CD4-positive, alpha-beta T cell (primary cell): ENCODE results near the gene AHRR. TPM values are rescaled to one million over a fixed set of nuclear protein-coding genes. Genes with fewer than 3 reads are reported as not detected.
A peak's percentile ranks its signal among the peaks of the same experiment; 100 is the strongest.

Source experiments
- ATAC-seq: fragments of 200-7000 bp; cut with Tn5 transposase; one replicate; pipeline ENCODE4 v1.10.0; 2022; ENCODE audit warnings: mild to moderate bottlenecking; ENCODE audit not compliant: poor library complexity
- CTCF ChIA-PET: fragments of 350-600 bp; sonication (Branson Sonifier 250); formaldehyde crosslinking; loops from one replicate; lab custom pipeline; 2021; ENCODE audit warnings: antibody characterized with exemption, inconsistent platforms; lab: Charles Lee
- POLR2A ChIA-PET: fragments of 350-600 bp; sonication (Branson Sonifier 250); formaldehyde crosslinking; loops from one replicate; lab custom pipeline; 2021; ENCODE audit warnings: antibody characterized with exemption, inconsistent platforms; lab: Charles Lee
- DNase-seq, 14 experiments: peaks; one replicate each; pipeline ENCODE4 v3.0.0-alpha.2; 2013 to 2020; ENCODE audit warnings: mixed read lengths in 2 of 14
- H3K27ac ChIP-seq, 2 donors: one replicate each; pipeline versions ENCODE4 v1.5.1 to v1.7.0; 2013; ENCODE audit warnings: low read length in 2 of 2, low read depth in 1 of 2, mild to moderate bottlenecking in 1 of 2
- H3K27me3 ChIP-seq, 2 experiments: 1 replicate in 1 of 2; 2 replicates in 1 of 2; pipeline versions ENCODE4 v1.6.1 to v1.7.0; 2013; ENCODE audit warnings: low read length in 2 of 2, control low read depth in 1 of 2, mild to moderate bottlenecking in 1 of 2, moderate library complexity in 1 of 2; ENCODE audit not compliant: insufficient read depth in 2 of 2, control insufficient read depth in 1 of 2
- H3K36me3 ChIP-seq: one replicate; pipeline ENCODE4 v1.6.1; 2013; ENCODE audit warnings: low read length, control low read depth; ENCODE audit not compliant: insufficient read depth
- H3K4me1 ChIP-seq: one replicate; pipeline ENCODE4 v1.6.1; 2013; ENCODE audit warnings: low read length, control low read depth; ENCODE audit not compliant: insufficient read depth
- H3K4me3 ChIP-seq: one replicate; pipeline ENCODE4 v1.5.1; 2013; ENCODE audit warnings: mild to moderate bottlenecking, low read length, moderate library complexity
- H3K9me3 ChIP-seq, 2 experiments: 1 replicate in 1 of 2; 2 replicates in 1 of 2; pipeline versions ENCODE4 v1.6.1 to v1.7.0; 2013; ENCODE audit warnings: low read length in 2 of 2, mild to moderate bottlenecking in 2 of 2, control low read depth in 1 of 2, moderate library complexity in 1 of 2; ENCODE audit not compliant: control insufficient read depth in 1 of 2, insufficient read depth in 1 of 2
- H3K27ac Mint-ChIP-seq: one replicate; pipeline ENCODE4 v1.8.0; 2020; ENCODE audit warnings: mixed read lengths
- H3K27me3 Mint-ChIP-seq: one replicate; pipeline ENCODE4 v1.8.0; 2021; ENCODE audit warnings: mixed read lengths
- H3K36me3 Mint-ChIP-seq: one replicate; pipeline ENCODE4 v1.8.0; 2021; ENCODE audit warnings: low read depth, mixed read lengths
- H3K4me1 Mint-ChIP-seq: one replicate; pipeline ENCODE4 v1.8.0; 2021; ENCODE audit warnings: low read depth, mixed read lengths
- H3K4me3 Mint-ChIP-seq: one replicate; pipeline ENCODE4 v1.8.0; 2020; ENCODE audit warnings: mild to moderate bottlenecking, mixed read lengths
- H3K9me3 Mint-ChIP-seq: one replicate; pipeline ENCODE4 v1.8.0; 2020; ENCODE audit warnings: mixed read lengths
- CTCF ChIP-seq: fragments of 200-600 bp; IDR thresholded peaks from one replicate; pipeline ENCODE4 v1.8.0; 2022; ENCODE audit warnings: antibody characterized with exemption, mild to moderate bottlenecking
- intact Hi-C, 2 experiments: fragments of 100-400 bp; cut with DNase I in 1 of 2; cut with micrococcal nuclease in 1 of 2; formaldehyde crosslinking; loops; one replicate each; pipeline versions ENCODE4 v1.15.1 to v1.9.0; 2023 to 2025; cut with DNase I, micrococcal nuclease
- total RNA-seq, 174 experiments: library from RNA in 2 of 174; stranded (reverse) in 2 of 174; gene quantifications; one replicate each; pipeline ENCODE4 v1.2.3 and lab custom pipeline; 2021 to 2026

AHRR gene
- total RNA-seq, 2 experiments from 2014 or later: 0.45 to 0.63 TPM

GRCh38 chr5:448061-448765 lies 126.7 kb downstream of the AHRR start:
- peak overlapping the region; percentile 58 for H3K4me3 Mint-ChIP-seq
- TF ChIP-seq CTCF: no peak
- DNase-seq (peak in 4 of 14 experiments; percentile 3 to 71 (median 34)), ATAC-seq (no peak)
- H3K4me1 Mint-ChIP-seq: peaks cover 52% of the 10 kb centered on the region
- peaks cover 86% of the 10 kb centered on the region for H3K36me3 Mint-ChIP-seq
- ChIA-PET CTCF (no interaction called here), POLR2A (no interaction called here)
- H3K27ac ChIP-seq: no peak overlapping the region
- H3K27me3 ChIP-seq: no peaks in the 10 kb centered on the region
- peaks cover 8 to 18% of the 10 kb centered on the region in 2 experiments for H3K9me3 ChIP-seq
- peaks cover 8% of the 10 kb centered on the region for H3K9me3 Mint-ChIP-seq
- H3K27me3 Mint-ChIP-seq: no peaks in the 10 kb centered on the region
- intact Hi-C loops: loop anchor here (5.0 to 10.0 kb wide), 3 partner anchors 164 to 233 kb away; partner anchors contain the start of genes CEP72 (in 2 of the 2), CCDC127 (in 1 of the 2) and SDHA (in 1 of the 2)
- H3K4me1 ChIP-seq: peaks cover 29% of the 10 kb centered on the region
- H3K4me3 ChIP-seq: no peak overlapping the region
- H3K27ac Mint-ChIP-seq: peak overlapping the region; percentile 55
- H3K36me3 ChIP-seq: peaks cover 66% of the 10 kb centered on the region

- H3K4me3 Mint-ChIP-seq: peak overlapping the region; percentile 58
- ATAC-seq: no peak
- no peak for TF ChIP-seq CTCF
- H3K36me3 Mint-ChIP-seq: peaks cover 91% of the 10 kb centered on the region
- no peaks in the 10 kb centered on the region for H3K27me3 ChIP-seq
- H3K4me3 ChIP-seq: no peak overlapping the region
- H3K9me3 ChIP-seq: peaks cover 10 to 18% of the 10 kb centered on the region in 2 experiments
- H3K4me1 ChIP-seq: peaks cover 29% of the 10 kb centered on the region
- peaks cover 71% of the 10 kb centered on the region for H3K36me3 ChIP-seq
- ChIA-PET CTCF (no interaction called here), POLR2A (no interaction called here)
- no peaks in the 10 kb centered on the region for H3K27me3 Mint-ChIP-seq
- DNase-seq: peak in 1 of 14 experiments; percentile 26
- no peak overlapping the region for H3K27ac ChIP-seq
- peaks cover 57% of the 10 kb centered on the region for H3K4me1 Mint-ChIP-seq
- intact Hi-C loops: loop anchor here (5.0 to 10.0 kb wide), 3 partner anchors 164 to 234 kb away; partner anchors contain the start of genes CEP72 (in 2 of the 2), CCDC127 (in 1 of the 2) and SDHA (in 1 of the 2)
- peaks cover 8% of the 10 kb centered on the region for H3K9me3 Mint-ChIP-seq
- peak overlapping the region; percentile 55 for H3K27ac Mint-ChIP-seq
Observed at GRCh38 chr5:448766-449090, 127.2 kb downstream of the AHRR start.

GRCh38 chr5:449151-449550 lies 127.6 kb downstream of the AHRR start:
- H3K9me3 Mint-ChIP-seq: peaks cover 8% of the 10 kb centered on the region
- DNase-seq (no peak), ATAC-seq (no peak)
- H3K36me3 Mint-ChIP-seq: peaks cover 94% of the 10 kb centered on the region
- Histone ChIP-seq H3K4me3 (no peak overlapping the region), H3K36me3 (peaks cover 75% of the 10 kb centered on the region), H3K27me3 (no peaks in the 10 kb centered on the region), H3K27ac (no peak overlapping the region), H3K4me1 (peaks cover 29% of the 10 kb centered on the region), H3K9me3 (peaks cover 10 to 18% of the 10 kb centered on the region in 2 experiments)
- peak overlapping the region; percentile 36 for H3K27ac Mint-ChIP-seq
- ChIA-PET POLR2A (no interaction called here), CTCF (no interaction called here)
- peaks cover 60% of the 10 kb centered on the region for H3K4me1 Mint-ChIP-seq
- TF ChIP-seq CTCF: no peak
- H3K27me3 Mint-ChIP-seq: no peaks in the 10 kb centered on the region
- intact Hi-C loops: loop anchor here (5.0 to 10.0 kb wide), 3 partner anchors 163 to 234 kb away; partner anchors contain the start of genes CEP72 (in 2 of the 2), CCDC127 (in 1 of the 2) and SDHA (in 1 of the 2)
- H3K4me3 Mint-ChIP-seq: no peak overlapping the region
